GM18867 (cell line): ENCODE data around the gene GOLM1.
"Not testable (repeated sequence)": the region's sequence is repeated elsewhere in the genome, so short reads cannot be mapped to it uniquely, and the experiment has no call there.

Experiments
- ATAC-seq: cut with Tn5 transposase; IDR thresholded peaks from one replicate; pipeline ENCODE4 v1.9.1; 2021; ENCODE audit warnings: mild to moderate bottlenecking, moderate library complexity; ENCODE audit not compliant: unreplicated experiment

The GOLM1 gene, protein sequence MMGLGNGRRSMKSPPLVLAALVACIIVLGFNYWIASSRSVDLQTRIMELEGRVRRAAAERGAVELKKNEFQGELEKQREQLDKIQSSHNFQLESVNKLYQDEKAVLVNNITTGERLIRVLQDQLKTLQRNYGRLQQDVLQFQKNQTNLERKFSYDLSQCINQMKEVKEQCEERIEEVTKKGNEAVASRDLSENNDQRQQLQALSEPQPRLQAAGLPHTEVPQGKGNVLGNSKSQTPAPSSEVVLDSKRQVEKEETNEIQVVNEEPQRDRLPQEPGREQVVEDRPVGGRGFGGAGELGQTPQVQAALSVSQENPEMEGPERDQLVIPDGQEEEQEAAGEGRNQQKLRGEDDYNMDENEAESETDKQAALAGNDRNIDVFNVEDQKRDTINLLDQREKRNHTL

DNA sequence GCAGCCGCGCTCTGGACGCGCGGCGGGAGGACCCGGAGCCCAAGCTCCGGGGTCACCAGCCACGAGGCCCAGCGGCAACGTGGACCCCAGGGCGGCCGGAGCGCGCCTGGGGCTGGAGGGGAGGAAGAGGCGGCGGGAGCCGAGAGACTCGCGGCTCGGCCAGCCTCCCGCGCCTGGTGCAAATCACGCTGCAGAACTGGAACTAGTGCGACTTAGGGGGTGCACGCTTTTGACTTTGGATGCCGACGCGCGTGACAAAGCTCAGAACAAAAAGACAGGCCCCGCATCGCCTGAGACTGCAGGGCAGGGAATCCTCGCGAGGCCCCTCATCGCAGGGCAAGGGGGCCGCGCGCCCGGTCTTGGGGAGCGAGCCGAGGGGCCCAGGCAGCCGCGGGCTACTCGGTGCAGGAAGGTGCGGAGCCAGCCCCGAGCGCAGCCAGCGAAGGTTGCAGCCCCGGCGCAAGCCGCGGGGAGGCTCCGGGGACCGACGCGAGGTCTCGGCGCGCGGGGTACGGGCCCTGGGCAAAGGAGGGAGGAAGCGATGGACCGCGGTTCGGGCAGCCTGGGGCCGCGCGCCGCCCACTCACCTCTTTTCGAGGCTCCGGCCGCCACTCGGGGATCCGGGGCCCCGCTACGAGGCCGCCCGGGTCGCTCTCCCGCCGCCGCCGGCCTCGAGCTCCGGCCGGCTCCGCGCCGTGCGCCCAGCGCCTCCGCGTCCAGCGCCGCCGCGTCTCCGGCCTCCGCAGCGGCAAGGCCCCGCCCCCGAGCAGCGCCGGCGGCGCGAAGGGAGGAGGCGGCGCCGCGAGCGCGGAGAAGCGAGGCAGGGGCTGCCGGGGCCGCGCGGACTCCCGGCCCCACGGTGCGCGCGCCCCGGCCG lies at the start of gene GOLM1:
Gene GOLM1 (minus strand): TSS at position 735 of the 877 bp plus-strand sequence. CDS start 20,238 bp downstream, outside the sequence.
- peak; percentile 79 for ATAC-seq

DNA sequence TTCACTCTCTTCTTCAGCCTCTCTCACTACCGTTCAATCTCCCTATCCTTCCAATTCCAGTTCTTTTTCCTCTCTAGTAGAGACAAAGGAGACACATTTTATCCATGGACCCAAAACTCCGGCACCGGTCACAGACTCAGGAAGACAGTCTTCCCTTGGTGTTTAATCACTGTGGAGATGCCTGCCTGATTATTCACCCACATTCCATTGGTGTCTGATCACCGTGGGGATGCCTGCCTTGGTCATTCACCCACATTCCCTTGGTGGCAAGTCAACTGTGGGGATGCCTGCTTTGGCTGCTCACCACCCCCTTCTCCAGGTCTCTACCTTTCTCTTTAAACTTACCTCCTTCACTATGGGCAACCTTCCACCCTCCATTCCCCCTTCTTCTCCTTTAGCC lies 47.3 kb upstream of the GOLM1 start:
- ATAC-seq = not testable (repeated sequence)

GRCh38 chr9:86145960-86146359 lies 46.6 kb upstream of the GOLM1 start:
- not testable (repeated sequence) for ATAC-seq

GRCh38 chr9:86142973-86143372 lies 43.6 kb upstream of the GOLM1 start:
- no peak for ATAC-seq

- ATAC-seq = no peak
Measured at GRCh38 chr9:86141843-86142242, 42.5 kb upstream of the GOLM1 start.

- ATAC-seq = no peak
Measured at GRCh38 chr9:86135371-86135770, 36.0 kb upstream of the GOLM1 start.

DNA sequence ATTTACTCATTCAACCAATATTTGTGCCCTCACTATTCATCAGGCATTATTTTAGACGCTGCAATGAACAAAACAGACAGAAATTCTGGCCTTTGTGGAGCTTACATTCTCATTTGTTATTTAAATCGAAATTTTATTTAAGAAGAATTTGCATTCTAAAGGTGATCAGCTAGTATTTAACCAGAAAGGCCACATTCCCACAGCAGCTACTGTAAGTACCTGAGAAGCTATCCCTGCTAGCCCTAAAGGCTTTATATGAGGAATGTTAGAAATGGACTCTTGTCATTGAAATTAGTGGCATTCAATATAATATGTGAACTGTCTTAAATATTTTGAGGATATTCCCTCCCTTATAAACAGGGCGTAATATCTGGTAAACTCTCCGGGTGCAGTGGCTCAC lies 35.0 kb upstream of the GOLM1 start:
- ATAC-seq = no peak

DNA sequence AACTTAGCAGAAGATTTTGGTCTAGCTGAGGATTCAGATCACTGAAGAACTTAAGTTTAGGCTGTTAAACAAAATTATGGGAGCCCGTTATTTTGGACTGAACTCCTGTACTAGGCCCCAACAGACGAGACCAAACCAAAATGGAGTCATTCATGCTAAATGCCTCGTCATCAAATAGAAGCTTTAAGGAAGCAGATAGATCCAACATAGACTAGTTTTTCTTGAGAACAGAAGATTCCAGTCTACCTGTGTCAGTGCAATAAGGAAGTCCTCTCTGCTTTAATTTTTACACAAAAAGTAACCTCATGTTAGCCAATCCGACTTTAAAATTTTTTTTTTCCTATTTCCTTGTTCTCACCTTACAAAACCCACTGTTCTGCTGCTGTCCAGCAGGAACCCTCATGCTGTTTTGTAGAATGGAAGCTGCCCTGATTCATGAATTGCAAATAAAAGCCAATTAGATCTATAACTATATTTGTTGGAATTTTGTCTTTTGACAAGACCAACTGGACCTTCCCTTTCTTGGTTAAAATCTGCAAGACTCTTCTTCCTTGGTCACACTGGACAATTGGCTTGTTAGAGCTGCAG lies 29.0 kb upstream of the GOLM1 start:
- ATAC-seq = no peak

GRCh38 chr9:86126998-86127972 lies 27.9 kb upstream of the GOLM1 start:
- no peak for ATAC-seq

DNA sequence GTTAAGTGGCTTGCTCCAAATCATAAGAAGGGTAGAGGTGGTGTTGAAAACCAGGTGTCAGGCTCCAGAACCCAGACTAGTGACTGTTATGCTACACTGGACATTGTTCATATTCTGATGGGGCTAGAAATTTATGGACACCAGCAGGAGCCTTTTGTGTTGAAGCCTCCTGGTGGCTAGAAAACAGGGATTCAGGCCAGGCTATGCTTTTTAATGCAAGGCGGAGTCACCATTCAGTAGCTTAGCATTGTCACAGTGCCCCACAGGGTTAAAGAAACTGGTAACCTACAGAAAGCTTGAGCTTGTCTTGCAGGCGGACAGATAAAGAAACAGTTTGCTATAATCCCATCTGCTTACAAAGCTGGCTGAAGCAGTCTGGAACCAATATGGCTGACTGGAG lies 23.0 kb upstream of the GOLM1 start:
- ATAC-seq = no peak

- ATAC-seq = no peak
Measured at GRCh38 chr9:86119457-86119856, 20.1 kb upstream of the GOLM1 start.

- ATAC-seq = no peak
Measured at GRCh38 chr9:86116425-86116824, 17.1 kb upstream of the GOLM1 start.

- ATAC-seq = no peak
Measured at GRCh38 chr9:86115886-86116285, 16.5 kb upstream of the GOLM1 start.

GRCh38 chr9:86112057-86112456 lies 12.7 kb upstream of the GOLM1 start:
- ATAC-seq = no peak

DNA sequence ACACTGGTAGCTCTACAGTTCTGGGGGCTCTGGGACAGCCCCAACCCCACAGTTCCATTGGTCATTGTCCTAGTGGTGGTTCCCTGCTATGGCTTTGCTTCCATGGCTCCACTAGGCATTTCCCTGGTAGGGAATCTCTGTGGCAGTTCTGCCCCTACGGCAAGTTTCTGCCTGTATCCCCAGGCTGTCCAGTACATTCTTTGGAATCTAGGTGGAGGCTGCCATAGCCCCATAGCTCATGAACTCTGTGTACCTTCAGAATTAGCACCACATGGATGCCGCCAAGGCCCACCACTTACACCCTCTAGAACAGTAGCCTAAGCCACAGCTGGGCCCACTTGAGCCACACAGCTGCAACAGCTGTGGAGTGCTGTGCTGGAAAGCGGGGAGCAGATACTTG lies 3.3 kb upstream of the GOLM1 start:
- no peak for ATAC-seq

GRCh38 chr9:86099701-86100364 lies 475 bp upstream of the GOLM1 start:
- no peak for ATAC-seq

- ATAC-seq = no peak
Measured at GRCh38 chr9:86097510-86098224, 1.7 kb downstream of the GOLM1 start.

DNA sequence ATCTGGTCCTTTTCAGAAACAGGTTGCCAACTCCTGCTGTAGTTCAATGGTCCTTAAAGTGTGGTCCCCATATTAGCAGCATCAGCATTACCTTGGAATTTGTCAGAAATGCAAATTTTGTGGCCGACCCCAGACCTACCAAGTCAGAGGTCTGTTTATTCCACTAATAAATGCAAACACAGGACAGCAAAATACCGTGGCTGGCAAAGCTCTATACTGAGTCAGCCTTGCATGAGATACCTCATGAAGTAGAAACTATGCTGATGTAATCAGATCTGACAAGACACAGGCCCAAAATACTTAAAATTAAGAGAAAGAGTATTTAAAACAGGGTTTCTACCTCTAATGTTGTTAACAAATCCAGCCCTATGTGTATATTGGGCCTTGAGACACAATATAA lies 3.0 kb downstream of the GOLM1 start:
- ATAC-seq = no peak
